ENCODE data around the gene SPPL2B.
"Not testable (repeated sequence)": the region's sequence is repeated elsewhere in the genome, so short reads cannot be mapped to it uniquely, and the experiment has no call there.

- TF ChIP-seq CTCF (IDR thresholded peaks at IDR 0.05); POLR2A (IDR thresholded peaks at IDR 0.05); EP300 (IDR thresholded peaks at IDR 0.05; ENCODE audit: low read depth); POLR2AphosphoS5 (IDR thresholded peaks at IDR 0.05): not testable (repeated sequence)
Measured at GRCh38 chr19:2395293-2395829, 66.9 kb downstream of the SPPL2B start.
